ENCODE measurements around the gene ATRNL1. TPM values are rescaled to one million over a fixed set of nuclear protein-coding genes. Genes with fewer than 3 reads are reported as not detected.

ATRNL1 gene
- total RNA-seq, 2 donors from 2014 or later = 4.1 to 4.5 TPM

DNA sequence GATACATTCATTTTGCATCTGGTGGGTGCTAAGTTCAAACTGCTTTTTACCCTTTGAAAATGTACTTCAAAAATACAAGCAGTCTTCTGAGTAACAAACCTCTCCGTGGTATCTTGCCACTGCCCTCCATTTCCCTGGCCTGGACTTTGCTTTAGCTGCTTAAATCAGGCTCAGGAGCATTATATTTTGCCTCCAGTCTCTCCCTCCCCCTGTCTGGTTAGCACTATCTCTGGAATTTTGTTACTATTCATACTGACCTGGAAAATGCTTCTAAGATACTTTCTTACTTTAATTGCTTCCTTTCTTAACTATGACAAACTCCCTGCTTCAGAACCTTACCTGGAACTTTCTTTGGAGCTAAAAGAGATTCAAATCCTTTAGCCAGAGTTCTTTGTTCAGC, 810.0 kb downstream of the ATRNL1 start:
- Histone ChIP-seq H3K36me3 (no peaks in the 10 kb centered on the region), H3K27ac (no peak overlapping the region), H3K4me3 (no peak overlapping the region), H3K4me1 (no peaks in the 10 kb centered on the region), H3K27me3 (no peaks in the 10 kb centered on the region), H3K9me3 (no peaks in the 10 kb centered on the region)
- no peak for DNase-seq (ENCODE audit: low spot score)
- no peak for TF ChIP-seq CTCF (IDR thresholded peaks at IDR 0.05)

GRCh38 chr10:115903845-115904244, 810.7 kb downstream of the ATRNL1 start:
- H3K4me3 ChIP-seq = no peak overlapping the region
- no peak overlapping the region for H3K27ac ChIP-seq
- TF ChIP-seq CTCF (IDR thresholded peaks at IDR 0.05) = no peak
- no peaks in the 10 kb centered on the region for H3K4me1 ChIP-seq
- H3K36me3 ChIP-seq = no peaks in the 10 kb centered on the region
- no peak for DNase-seq (ENCODE audit: low spot score)
- H3K9me3 ChIP-seq = no peaks in the 10 kb centered on the region
- H3K27me3 ChIP-seq = no peaks in the 10 kb centered on the region

GRCh38 chr10:115909037-115909436, 815.9 kb downstream of the ATRNL1 start:
- no peak for TF ChIP-seq CTCF (IDR thresholded peaks at IDR 0.05)
- DNase-seq (ENCODE audit: low spot score) = no peak
- no peaks in the 10 kb centered on the region for H3K27me3 ChIP-seq
- no peak overlapping the region for H3K4me3 ChIP-seq
- no peaks in the 10 kb centered on the region for H3K9me3 ChIP-seq
- H3K36me3 ChIP-seq = no peaks in the 10 kb centered on the region
- H3K27ac ChIP-seq = no peak overlapping the region
- no peaks in the 10 kb centered on the region for H3K4me1 ChIP-seq

DNA sequence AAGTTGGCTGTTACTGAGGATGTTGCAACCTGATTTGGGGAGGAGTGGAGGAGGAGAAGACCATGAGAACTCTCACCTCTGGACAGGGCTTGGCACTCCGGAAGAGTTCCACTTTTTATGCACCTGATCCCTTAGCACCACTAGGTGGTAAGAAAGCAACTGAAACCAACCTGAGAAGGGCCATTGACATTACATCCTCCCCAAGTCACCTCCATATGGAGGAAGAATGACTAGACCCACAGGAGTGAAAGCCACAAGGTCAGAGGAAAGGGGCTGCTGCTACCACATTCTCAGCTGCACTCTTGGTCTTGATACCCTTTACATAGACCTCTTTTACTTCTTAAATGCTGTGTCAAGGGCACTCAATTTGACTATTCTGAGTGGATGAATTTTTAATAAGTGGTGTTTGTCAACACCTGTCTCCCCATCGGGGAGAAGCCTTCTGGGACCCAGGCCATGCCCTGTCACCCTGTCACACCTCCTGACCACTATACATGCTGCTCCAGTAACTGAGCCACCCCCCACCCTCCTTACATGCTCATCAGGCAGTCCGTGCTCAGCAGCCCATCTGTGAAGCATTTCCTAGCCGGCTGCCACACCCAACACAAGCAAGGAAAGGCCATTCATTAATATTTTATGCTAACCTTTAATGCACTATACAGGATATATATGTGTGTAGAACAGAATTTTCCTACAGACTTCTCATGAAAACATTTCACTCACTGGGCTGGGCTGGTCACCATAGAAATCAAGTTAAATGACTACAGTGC, 817.0 kb downstream of the ATRNL1 start:
- H3K27ac ChIP-seq = no peak overlapping the region
- no peak for DNase-seq (ENCODE audit: low spot score)
- no peaks in the 10 kb centered on the region for H3K27me3 ChIP-seq
- H3K4me1 ChIP-seq = no peaks in the 10 kb centered on the region
- H3K36me3 ChIP-seq = no peaks in the 10 kb centered on the region
- no peaks in the 10 kb centered on the region for H3K9me3 ChIP-seq
- no peak overlapping the region for H3K4me3 ChIP-seq
- TF ChIP-seq CTCF (IDR thresholded peaks at IDR 0.05) = no peak

DNA sequence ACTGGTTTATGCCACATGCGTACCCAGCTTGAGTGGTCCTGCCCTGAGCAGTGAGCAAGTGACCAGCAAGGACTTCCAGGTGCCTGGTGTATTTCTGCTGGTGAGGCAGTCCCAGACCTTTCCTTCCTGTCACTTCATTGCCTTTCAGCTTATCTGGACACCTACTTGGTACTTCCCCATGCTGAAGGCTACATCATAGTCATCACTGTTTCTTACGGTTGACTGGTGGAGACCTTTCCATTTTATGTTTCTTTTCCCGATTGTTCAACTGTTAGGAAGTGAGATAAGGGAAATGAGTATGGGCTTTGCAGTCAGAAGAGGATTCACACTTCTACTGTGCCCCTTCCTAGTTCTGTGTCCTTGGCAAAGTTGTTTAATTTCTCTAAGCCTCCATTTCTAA, 821.3 kb downstream of the ATRNL1 start:
- no peak overlapping the region for H3K4me3 ChIP-seq
- no peaks in the 10 kb centered on the region for H3K36me3 ChIP-seq
- H3K9me3 ChIP-seq = no peaks in the 10 kb centered on the region
- no peak for TF ChIP-seq CTCF (IDR thresholded peaks at IDR 0.05)
- H3K27ac ChIP-seq = no peak overlapping the region
- H3K4me1 ChIP-seq = no peaks in the 10 kb centered on the region
- DNase-seq (ENCODE audit: low spot score) = no peak
- H3K27me3 ChIP-seq = no peaks in the 10 kb centered on the region

DNA sequence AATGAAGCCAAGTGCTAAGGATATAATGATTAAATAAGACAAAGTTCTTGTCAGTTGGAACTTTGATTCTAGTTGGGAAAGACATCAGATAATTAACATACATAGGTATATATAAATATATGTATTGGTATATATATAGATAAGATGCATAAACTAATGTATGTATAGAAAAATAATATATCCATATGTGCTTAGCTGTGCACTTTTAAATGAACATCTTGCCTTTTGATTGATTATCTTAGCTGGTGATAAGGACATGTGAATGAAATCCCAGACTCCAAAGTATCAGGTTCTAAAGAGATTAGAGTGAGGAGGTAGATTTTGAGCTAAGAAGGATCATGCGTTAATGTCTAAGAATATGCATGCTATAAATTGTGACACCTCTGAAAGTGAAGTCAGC, 822.3 kb downstream of the ATRNL1 start:
- no peak overlapping the region for H3K27ac ChIP-seq
- no peaks in the 10 kb centered on the region for H3K9me3 ChIP-seq
- no peaks in the 10 kb centered on the region for H3K4me1 ChIP-seq
- no peaks in the 10 kb centered on the region for H3K27me3 ChIP-seq
- no peaks in the 10 kb centered on the region for H3K36me3 ChIP-seq
- no peak overlapping the region for H3K4me3 ChIP-seq
- DNase-seq (ENCODE audit: low spot score) = no peak
- TF ChIP-seq CTCF (IDR thresholded peaks at IDR 0.05) = no peak

Measured in right atrium auricular region (tissue), 2 donors.